ENCODE data around the gene SHANK3. TPM values are rescaled to one million over a fixed set of nuclear protein-coding genes. Genes with fewer than 3 reads are reported as not detected.

The SHANK3 gene
- total and polyA plus RNA-seq, 2 of the 8 experiments (the other 6 are each of a cell fraction or from before 2014, with no cell fraction given) = 1.5 to 6.0 TPM

DNA sequence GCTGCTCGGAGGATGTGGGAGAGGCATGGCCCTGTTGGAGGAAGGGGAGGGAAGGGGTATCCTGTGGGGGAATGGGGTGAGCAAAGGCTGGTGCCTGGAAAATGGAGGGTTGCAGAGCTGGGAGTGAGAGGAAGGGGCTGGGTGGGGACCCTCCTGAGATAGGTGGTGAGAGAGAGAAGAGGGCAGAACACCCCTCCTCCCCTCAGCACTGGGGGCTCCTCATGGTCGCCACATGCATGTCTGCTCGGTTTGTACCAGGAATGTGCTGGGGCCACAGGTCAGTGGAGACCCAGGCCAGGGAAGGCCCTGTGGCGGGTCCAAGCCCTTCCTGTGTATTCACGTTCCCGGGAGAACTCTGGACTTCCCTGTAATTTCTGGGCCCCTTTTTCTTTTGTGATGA is 37.6 kb downstream of the SHANK3 start:
- no peak overlapping the region for H4K5ac ChIP-seq (ENCODE audit: insufficient read length, low read depth, low read length)
- no peak overlapping the region for H2BK120ac ChIP-seq (replicated peaks; ENCODE audit: low read depth, low read length)
- H3K14ac ChIP-seq (ENCODE audit: insufficient read length) = no peak overlapping the region
- no peak overlapping the region for H3K23ac ChIP-seq (ENCODE audit: insufficient read length)
- H3K36me3 ChIP-seq (ENCODE audit: control insufficient read depth in 2 of 4, insufficient read depth in 4 of 4, low read length in 3 of 4) = no peaks in the 10 kb centered on the region
- H4K20me1 ChIP-seq (replicated peaks in 1 of 2; ENCODE audit: control insufficient read depth in 1 of 2, insufficient read depth in 2 of 2, low read length in 2 of 2) = peaks cover 4 to 11% of the 10 kb centered on the region in 2 experiments
- H3K27me3 ChIP-seq (replicated peaks in 1 of 4; ENCODE audit: control insufficient read depth in 3 of 4, extremely low read depth in 1 of 4, insufficient read depth in 3 of 4, low read length in 3 of 4) = no peaks in the 10 kb centered on the region; a peak in 1 of 7 replicates
- no peak overlapping the region for H3K18ac ChIP-seq (ENCODE audit: extremely low read depth, low read length)
- H3K4me3 ChIP-seq (ENCODE audit: extremely low read depth in 1 of 4, insufficient read depth in 2 of 4, low read depth in 3 of 4, low read length in 4 of 4) = no peak overlapping the region
- H2BK15ac ChIP-seq (ENCODE audit: low read length) = no peak overlapping the region
- no peak overlapping the region for H2BK20ac ChIP-seq (ENCODE audit: low read length)
- H4K91ac ChIP-seq (replicated peaks; ENCODE audit: insufficient read length, low read length) = no peak overlapping the region
- no peak overlapping the region for H3K56ac ChIP-seq (replicated peaks; ENCODE audit: insufficient read length, low read depth, low read length)
- no peak overlapping the region for H3K4ac ChIP-seq (replicated peaks; ENCODE audit: insufficient read length, low read depth, low read length)
- no peaks in the 10 kb centered on the region; the same call in 1 of the 2 replicates for H3K23me2 ChIP-seq (ENCODE audit: low read depth, low read length)
- DNase-seq (ENCODE audit: low read depth in 1 of 2, low spot score in 2 of 2) = no peak
- peaks cover 0 to 2% (median 0%) of the 10 kb centered on the region in 4 experiments; a peak in 4 of 7 replicates for H3K4me1 ChIP-seq (replicated peaks in 1 of 4; ENCODE audit: control insufficient read depth in 3 of 4, insufficient read depth in 4 of 4, low read length in 3 of 4)
- H2AK5ac ChIP-seq (ENCODE audit: low read depth, low read length) = no peak overlapping the region
- H2BK5ac ChIP-seq (ENCODE audit: low read depth, low read length) = no peak overlapping the region
- ChIA-PET CTCF (ENCODE audit: partially characterized antibody) (interaction anchor here (0.6 to 1.1 kb wide), 2 partner anchors 14 to 91 kb away, joined by 3 read pairs; no protein-coding TSS in a partner anchor), POLR2A (ENCODE audit: partially characterized antibody) (no interaction called here)
- H2AFZ ChIP-seq (ENCODE audit: low read length) = no peak overlapping the region
- no peak overlapping the region for H2BK12ac ChIP-seq (ENCODE audit: low read depth, low read length)
- no peak for FAIRE-seq
- 68% methylated on average over 6 of the region's 6 CpGs; no CpG with 5 or more reads in 1 of the 2 experiments for whole genome bisulfite sequencing, 2 experiments (ENCODE audit: extremely low coverage in 1 of 2, insufficient coverage in 1 of 2, insufficient read length in 1 of 2, insufficient replicate concordance in 2 of 2, low coverage in 1 of 2, low lambda C conversion rate in 2 of 2, missing lambda C conversion rate in 1 of 2)
- H4K8ac ChIP-seq (ENCODE audit: extremely low read depth, insufficient read depth, low read length) = no peak overlapping the region
- H3K27ac ChIP-seq (ENCODE audit: low read depth, low read length) = no peak overlapping the region
- TF ChIP-seq SP4 (IDR thresholded peaks at IDR 0.05; ENCODE audit: low read length) (no peak), POU5F1 (IDR thresholded peaks at IDR 0.05; ENCODE audit: low read depth, low read length) (no peak)
- no peak overlapping the region for H3K4me2 ChIP-seq (ENCODE audit: insufficient read depth in 1 of 2, low read depth in 2 of 2, low read length in 2 of 2)
- H3K9me3 ChIP-seq (ENCODE audit: insufficient read depth in 2 of 2, low read depth in 1 of 2, low read length in 1 of 2) = no peaks in the 10 kb centered on the region
- no peak overlapping the region for H3K9ac ChIP-seq (replicated peaks in 1 of 4; ENCODE audit: extremely low read depth in 1 of 4, low read depth in 3 of 4, low read length in 3 of 4)
- no peaks in the 10 kb centered on the region for H3K79me2 ChIP-seq (ENCODE audit: control insufficient read depth in 1 of 2, insufficient read depth in 2 of 2, low read length in 2 of 2)
- no peaks in the 10 kb centered on the region for H3K79me1 ChIP-seq (ENCODE audit: low read depth, low read length)
